Endothelial cell of umbilical vein (primary cell): Measurements from ENCODE around the gene SPAG9. TPM values are rescaled to one million over a fixed set of nuclear protein-coding genes. Genes with fewer than 3 reads are reported as not detected.

Source experiments
- BruUV-seq: library from RNA; stranded (reverse); fragments of 400-500 nt; replicated peaks from 2 replicates; lab custom pipeline; 2021; lab: Mats Ljungman, UMichigan
- CTCF ChIA-PET: fragments of 300-600, 350-600 bp; sonication (Branson Sonifier 250); formaldehyde crosslinking; loops from one replicate; lab custom pipeline; 2021; ENCODE audit warnings: antibody characterized with exemption, inconsistent platforms; lab: Charles Lee
- POLR2A ChIA-PET: fragments of 300-600, 350-600 bp; sonication (Branson Sonifier 250); formaldehyde crosslinking; loops from one replicate; lab custom pipeline; 2021; ENCODE audit warnings: antibody characterized with exemption, inconsistent platforms; lab: Charles Lee
- DNase-seq: peaks from one replicate; pipeline ENCODE4 v3.0.0-alpha.2; 2011; ENCODE audit warnings: low read depth, low spot score
- FAIRE-seq: peaks from 2 replicates; lab custom pipeline; 2011; peaks lifted over from hg19 to GRCh38; lab: Jason Lieb, UNC
- H2AFZ ChIP-seq: 2 replicates; pipeline ENCODE4 v1.6.0; 2012; ENCODE audit warnings: low read depth, low read length, control low read depth, inconsistent platforms
- H3K27ac ChIP-seq: 2 replicates; pipeline ENCODE4 v1.5.1; 2011; ENCODE audit warnings: low read depth, mild to moderate bottlenecking, control low read depth, low read length, moderate library complexity; ENCODE audit not compliant: insufficient read depth
- H3K27me3 ChIP-seq, 2 experiments: 2 replicates each; pipeline versions ENCODE4 v1.6.0 to v1.6.1; 2011; ENCODE audit warnings: low read length in 2 of 2, mixed read lengths in 1 of 2; ENCODE audit not compliant: control insufficient read depth in 2 of 2, insufficient read depth in 2 of 2
- H3K36me3 ChIP-seq, 2 experiments: 2 replicates in 1 of 2; 3 replicates in 1 of 2; pipeline ENCODE4 v1.5.1; 2011; ENCODE audit warnings: low read length in 2 of 2, mild to moderate bottlenecking in 1 of 2, moderate library complexity in 1 of 2; ENCODE audit not compliant: control insufficient read depth in 2 of 2, insufficient read depth in 2 of 2; ENCODE audit errors: extremely low read depth in 1 of 2
- H3K4me1 ChIP-seq: 3 replicates; pipeline ENCODE4 v1.5.1; 2011; ENCODE audit warnings: mild to moderate bottlenecking, low read length; ENCODE audit not compliant: control insufficient read depth, insufficient read depth; ENCODE audit errors: extremely low read depth
- H3K4me2 ChIP-seq: 2 replicates; pipeline ENCODE4 v1.6.1; 2011; ENCODE audit warnings: low read length, control low read depth, mixed read lengths; ENCODE audit not compliant: insufficient read depth
- H3K4me3 ChIP-seq, 3 experiments: fragments of 200-600 bp in 1 of 3; sonication (generic), shearing (Covaris generic) in 1 of 3; replicated peaks in 1 of 3; 2 replicates each; pipeline ENCODE4 v1.5.1; 2011 to 2016; ENCODE audit warnings: control low read depth in 3 of 3, low read length in 3 of 3, mild to moderate bottlenecking in 2 of 3, inconsistent platforms in 1 of 3, low read depth in 1 of 3, moderate library complexity in 1 of 3; ENCODE audit not compliant: insufficient read depth in 1 of 3
- H3K79me2 ChIP-seq: 2 replicates; pipeline ENCODE4 v1.6.0; 2012; ENCODE audit warnings: low read length, inconsistent platforms; ENCODE audit not compliant: control insufficient read depth, insufficient read depth
- H3K9ac ChIP-seq: replicated peaks from 2 replicates; pipeline ENCODE3; 2011; ENCODE audit warnings: low read length, control low read depth; ENCODE audit not compliant: insufficient read depth; ENCODE audit errors: extremely low read depth
- H3K9me1 ChIP-seq: replicated peaks from 3 replicates; pipeline ENCODE4 v1.6.0; 2011; ENCODE audit warnings: mild to moderate bottlenecking, low read length; ENCODE audit not compliant: control insufficient read depth, insufficient read depth; ENCODE audit errors: extremely low read depth
- H3K9me3 ChIP-seq: replicated peaks from 2 replicates; pipeline ENCODE4 v1.5.1; 2012; ENCODE audit warnings: low read length, inconsistent platforms; ENCODE audit not compliant: control insufficient read depth, insufficient read depth
- H4K20me1 ChIP-seq: replicated peaks from 2 replicates; pipeline ENCODE3; 2011; ENCODE audit warnings: mild to moderate bottlenecking, low read length; ENCODE audit not compliant: control insufficient read depth, insufficient read depth; ENCODE audit errors: extremely low read depth
- CTCF ChIP-seq, 2 donors: IDR thresholded peaks; 1 replicate in 1 of 2; 2 replicates in 1 of 2; pipeline ENCODE4 v1.5.1; 2011; ENCODE audit warnings: low read length in 2 of 2, mild to moderate bottlenecking in 2 of 2, moderate library complexity in 2 of 2, control low read depth in 1 of 2, inconsistent platforms in 1 of 2, low read depth in 1 of 2; ENCODE audit not compliant: insufficient read depth in 1 of 2; ENCODE audit errors: extremely low read depth in 1 of 2
- EZH2 ChIP-seq: IDR thresholded peaks from 2 replicates; pipeline ENCODE4 v1.6.1; 2012; ENCODE audit warnings: borderline replicate concordance, low read depth, mild to moderate bottlenecking, moderate library complexity, low read length, inconsistent platforms; ENCODE audit not compliant: severe bottlenecking
- FOS ChIP-seq: IDR thresholded peaks from 2 replicates; pipeline ENCODE4 v1.6.1; 2011; ENCODE audit warnings: mild to moderate bottlenecking, low read length, moderate library complexity, borderline replicate concordance; ENCODE audit not compliant: insufficient read depth
- GATA2 ChIP-seq: IDR thresholded peaks from 2 replicates; pipeline ENCODE4 v1.7.0; 2011; ENCODE audit warnings: low read depth, mild to moderate bottlenecking, moderate library complexity, mixed read lengths, low read length; ENCODE audit not compliant: insufficient read length, insufficient read depth
- JUN ChIP-seq: IDR thresholded peaks from 2 replicates; pipeline ENCODE4 v1.6.1; 2011; ENCODE audit warnings: borderline replicate concordance, low read depth; ENCODE audit not compliant: insufficient read length, insufficient read depth
- MAX ChIP-seq: IDR thresholded peaks from 2 replicates; pipeline ENCODE4 v1.6.1; 2011; ENCODE audit not compliant: insufficient read depth, insufficient read length
- MYC ChIP-seq: IDR thresholded peaks from one replicate; pipeline ENCODE4 v1.6.1; 2011; ENCODE audit warnings: mild to moderate bottlenecking, low read depth, low read length
- POLR2A ChIP-seq: IDR thresholded peaks from 2 replicates; pipeline ENCODE4 v1.6.1; 2012; ENCODE audit warnings: low read depth, mild to moderate bottlenecking, control low read depth, low read length
- POLR2AphosphoS5 ChIP-seq: IDR thresholded peaks from 2 replicates; pipeline ENCODE4 v1.6.1; 2012; ENCODE audit warnings: low read depth, mild to moderate bottlenecking, control low read depth, low read length, moderate library complexity; ENCODE audit not compliant: insufficient read depth
- dilution Hi-C: fragments of 300-500 bp; cut with MboI; formaldehyde crosslinking; loops from one replicate; pipeline ENCODE4 v1.15.0; 2019; ENCODE audit warnings: low sequenced_read_pairs; ENCODE audit not compliant: extremely low pct_ligation_motif_present
- intact Hi-C: fragments of 100-400 bp; cut with micrococcal nuclease; formaldehyde crosslinking; loops from one replicate; pipeline ENCODE4 v1.10.0; 2022
- polyA plus RNA-seq, 4 experiments: library from polyadenylated mRNA; depleted of rRNA in 3 of 4; stranded (reverse) in 3 of 4; unstranded in 1 of 4; fragments of >200 nt; gene quantifications; 2 replicates each; pipeline versions ENCODE4 v1.2.1 to v1.2.3, GENCODE V29; 2011 to 2012; ENCODE audit warnings: missing spikeins in 1 of 4
- total RNA-seq: library from RNA; stranded (reverse); gene quantifications from 2 replicates; pipeline ENCODE4 v1.2.3, GENCODE V29; 2021

SPAG9 gene
- total and polyA plus RNA-seq, 2 donors (not counting 3 experiments of a cell fraction or from before 2014, with no cell fraction given) = 16.5 to 75.0 TPM

- H3K4me3 ChIP-seq = no peak overlapping the region
- dilution Hi-C loops = no loop called here
- no peaks in the 10 kb centered on the region for H3K9me1 ChIP-seq
- H3K9ac ChIP-seq = no peak overlapping the region
- no peaks in the 10 kb centered on the region for H3K9me3 ChIP-seq
- peaks cover 3% of the 10 kb centered on the region in 2 experiments for H3K36me3 ChIP-seq
- intact Hi-C loops = no loop called here
- TF ChIP-seq POLR2AphosphoS5 = no peak
- no peak for TF ChIP-seq FOS
- no peak for TF ChIP-seq MYC
- TF ChIP-seq CTCF (IDR thresholded peaks at IDR 0.05; ENCODE audit: extremely low read depth in 1 of 2, insufficient read depth in 1 of 2, low read depth in 1 of 2, low read length in 2 of 2) = no peak
- TF ChIP-seq POLR2A = no peak
- TF ChIP-seq MAX = no peak
- TF ChIP-seq EZH2 = no peak
- TF ChIP-seq GATA2 = no peak
- TF ChIP-seq JUN = no peak
- BruUV-seq = no TSS peak
- H4K20me1 ChIP-seq = no peaks in the 10 kb centered on the region
- no peak overlapping the region for H2AFZ ChIP-seq
- DNase-seq (no peak), FAIRE-seq (no peak)
- H3K27me3 ChIP-seq = no peaks in the 10 kb centered on the region
- POLR2A ChIA-PET = no interaction called here
- peaks cover 8% of the 10 kb centered on the region for H3K4me1 ChIP-seq
- no peak overlapping the region for H3K4me2 ChIP-seq
- no peaks in the 10 kb centered on the region for H3K79me2 ChIP-seq
- CTCF ChIA-PET = no interaction called here
- no peak overlapping the region for H3K27ac ChIP-seq
Measured at GRCh38 chr17:51018541-51018940, 102.1 kb downstream of the SPAG9 start.
